KMS-11 (cell line): ENCODE results near the gene WSB1.

Experiments
- H2AFZ ChIP-seq: fragments of 200-600 bp; sonication (generic); 2 replicates; pipeline ENCODE4 v1.6.1; 2016; ENCODE audit warnings: antibody characterized with exemption, mixed run types, low read depth
- H3K27ac ChIP-seq: fragments of 200-600 bp; sonication (generic); 2 replicates; pipeline ENCODE4 v1.6.1; 2016; ENCODE audit warnings: mild to moderate bottlenecking, mixed run types
- H3K27me3 ChIP-seq: fragments of 200-600 bp; sonication (generic); 2 replicates; pipeline ENCODE4 v1.6.1; 2017; ENCODE audit warnings: mild to moderate bottlenecking, low read depth, mixed run types, moderate library complexity; ENCODE audit not compliant: insufficient read depth
- H3K36me3 ChIP-seq: fragments of 200-600 bp; sonication (generic); 2 replicates; pipeline ENCODE4 v1.6.1; 2017; ENCODE audit warnings: mild to moderate bottlenecking, mixed run types; ENCODE audit not compliant: insufficient read depth
- H3K4me1 ChIP-seq: fragments of 200-600 bp; sonication (generic); 2 replicates; pipeline ENCODE4 v1.6.1; 2016; ENCODE audit warnings: mild to moderate bottlenecking, low read depth, mixed run types; ENCODE audit not compliant: poor library complexity, severe bottlenecking
- H3K4me2 ChIP-seq: fragments of 200-600 bp; sonication (generic); 2 replicates; pipeline ENCODE4 v1.7.0; 2016; ENCODE audit warnings: mild to moderate bottlenecking, mixed run types
- H3K4me3 ChIP-seq: fragments of 200-600 bp; sonication (generic); IDR thresholded peaks from 2 replicates; pipeline ENCODE4 v1.6.1; 2017; ENCODE audit warnings: low read depth, low read length, mixed read lengths; ENCODE audit not compliant: insufficient read depth
- H3K79me2 ChIP-seq: fragments of 200-600 bp; sonication (generic); 2 replicates; pipeline ENCODE4 v1.6.1; 2016; ENCODE audit warnings: low read depth, mixed run types; ENCODE audit not compliant: insufficient read depth
- H3K9ac ChIP-seq: fragments of 200-600 bp; sonication (generic); 2 replicates; pipeline ENCODE4 v1.6.1; 2016; ENCODE audit warnings: mild to moderate bottlenecking, mixed run types
- H4K20me1 ChIP-seq: fragments of 200-600 bp; sonication (generic); 2 replicates; pipeline ENCODE4 v1.6.1; 2016; ENCODE audit warnings: mild to moderate bottlenecking, mixed run types; ENCODE audit not compliant: insufficient read depth
- CTCF ChIP-seq: fragments of 200-600 bp; sonication (generic); conservative IDR thresholded peaks from 2 replicates; pipeline ENCODE4 v1.6.1; 2017; ENCODE audit warnings: low read depth, mild to moderate bottlenecking, antibody characterized with exemption, low read length, moderate library complexity, mixed read lengths

WSB1 gene

GRCh38 chr17:27318633-27319032 lies 24.7 kb downstream of the WSB1 start:
- H3K79me2 ChIP-seq = no peaks in the 10 kb centered on the region
- H3K9ac ChIP-seq = no peak overlapping the region
- no peak overlapping the region for H3K27ac ChIP-seq
- H3K27me3 ChIP-seq = no peaks in the 10 kb centered on the region
- H2AFZ ChIP-seq = no peak overlapping the region
- H3K4me3 ChIP-seq = no peak overlapping the region
- TF ChIP-seq CTCF = no peak
- H3K36me3 ChIP-seq = no peaks in the 10 kb centered on the region
- no peaks in the 10 kb centered on the region for H3K4me1 ChIP-seq
- H3K4me2 ChIP-seq = no peak overlapping the region
- no peaks in the 10 kb centered on the region for H4K20me1 ChIP-seq

- H2AFZ ChIP-seq = no peak overlapping the region
- H3K4me1 ChIP-seq = no peaks in the 10 kb centered on the region
- no peaks in the 10 kb centered on the region for H3K36me3 ChIP-seq
- H3K4me3 ChIP-seq = no peak overlapping the region
- no peaks in the 10 kb centered on the region for H4K20me1 ChIP-seq
- H3K27ac ChIP-seq = no peak overlapping the region
- no peaks in the 10 kb centered on the region for H3K27me3 ChIP-seq
- no peak overlapping the region for H3K9ac ChIP-seq
- TF ChIP-seq CTCF = no peak
- no peak overlapping the region for H3K4me2 ChIP-seq
- H3K79me2 ChIP-seq = no peaks in the 10 kb centered on the region
Measured at GRCh38 chr17:27319541-27320221, 25.8 kb downstream of the WSB1 start.

GRCh38 chr17:27320222-27320560 lies 26.3 kb downstream of the WSB1 start:
- Histone ChIP-seq H3K4me1 (no peaks in the 10 kb centered on the region), H3K27ac (no peak overlapping the region), H3K27me3 (no peaks in the 10 kb centered on the region)

GRCh38 chr17:27321372-27321771 lies 27.5 kb downstream of the WSB1 start:
- TF ChIP-seq CTCF = no peak
- H4K20me1 ChIP-seq = no peaks in the 10 kb centered on the region

More at GRCh38 chr17:27320222-27320560, 26.3 kb downstream of the WSB1 start:
- Histone ChIP-seq H2AFZ (no peak overlapping the region), H4K20me1 (no peaks in the 10 kb centered on the region), H3K4me3 (no peak overlapping the region), H3K36me3 (no peaks in the 10 kb centered on the region), H3K79me2 (no peaks in the 10 kb centered on the region), H3K4me2 (no peak overlapping the region), H3K9ac (no peak overlapping the region)
- no peak for TF ChIP-seq CTCF

More at GRCh38 chr17:27321372-27321771, 27.5 kb downstream of the WSB1 start:
- Histone ChIP-seq H3K4me2 (no peak overlapping the region), H3K27me3 (no peaks in the 10 kb centered on the region), H3K36me3 (no peaks in the 10 kb centered on the region), H3K9ac (no peak overlapping the region), H2AFZ (no peak overlapping the region), H3K4me3 (no peak overlapping the region), H3K27ac (no peak overlapping the region), H3K4me1 (no peaks in the 10 kb centered on the region), H3K79me2 (no peaks in the 10 kb centered on the region)
